Left cardiac atrium (tissue), 4 donors: Measurements from ENCODE around the gene CMSS1. TPM values are rescaled to one million over a fixed set of nuclear protein-coding genes. Genes with fewer than 3 reads are reported as not detected.

Experiments
- ATAC-seq, 2 donors: fragments of 200-7000 bp; cut with Tn5 transposase; one replicate each; pipeline ENCODE4 v1.9.1; 2020; ENCODE audit warnings: mild to moderate bottlenecking in 2 of 2, moderate library complexity in 2 of 2
- DNase-seq: peaks from one replicate; pipeline ENCODE4 v3.0.0-alpha.2; 2020
- intact Hi-C, 2 donors: fragments of 100-400 bp; cut with DNase I; formaldehyde crosslinking; loops; one replicate each; pipeline versions ENCODE4 v1.14.1 to v1.15.1; 2022 to 2023
- total RNA-seq, 2 donors: library from RNA; stranded (reverse); fragmentation: NEBNext Ultra II Directional; extraction: Animal tissue kit (Norgen Biotek cat#: 25700); gene quantifications; one replicate each; pipeline ENCODE4 v1.2.1, GENCODE V29; 2021
- donor health status: DM: no; HTN: yes; CAD: no.
- donor health status: DM: no; HTN: yes; CAD: no; lungs with severe emphysema.
- donor health status: DM: yes; HTN: yes; CAD: no.
- donor health status: Dilated cardiomyopathy.

CMSS1 gene
- total RNA-seq, 2 donors from 2014 or later: 28.7 to 33.7 TPM

GRCh38 chr3:99868311-99868646 is 50.6 kb downstream of the CMSS1 start:
- DNase-seq: no peak
- intact Hi-C loops: no loop called here
- ATAC-seq: no peak

- no peak for ATAC-seq
- intact Hi-C loops: loop anchor here (10.0 kb wide), 1 partner anchor 175 kb away; no protein-coding TSS in a partner anchor
- DNase-seq: no peak
These were observed 52.0 kb downstream of the CMSS1 start for GRCh38 chr3:99869621-99870020.

- ATAC-seq (no peak), DNase-seq (no peak)
- intact Hi-C loops: loop anchor here (10.0 kb wide), 1 partner anchor 174 kb away; no protein-coding TSS in a partner anchor
These were observed 53.0 kb downstream of the CMSS1 start for GRCh38 chr3:99870712-99871111.

- intact Hi-C loops: loop anchor here (10.0 kb wide), 1 partner anchor 173 kb away; no protein-coding TSS in a partner anchor
- no peak for ATAC-seq
- no peak for DNase-seq
These were observed 53.8 kb downstream of the CMSS1 start for GRCh38 chr3:99871231-99872045.

- intact Hi-C loops: loop anchor here (10.0 kb wide), 1 partner anchor 172 kb away; no protein-coding TSS in a partner anchor
- ATAC-seq (no peak), DNase-seq (no peak)
These were observed 55.2 kb downstream of the CMSS1 start for GRCh38 chr3:99872923-99873254.

- ATAC-seq: no peak
- intact Hi-C loops: loop anchor here (10.0 kb wide), 1 partner anchor 171 kb away; no protein-coding TSS in a partner anchor
- DNase-seq: no peak
These were observed 55.8 kb downstream of the CMSS1 start for GRCh38 chr3:99873269-99874102.

GRCh38 chr3:99874237-99875002 is 56.8 kb downstream of the CMSS1 start:
- no peak for DNase-seq
- intact Hi-C loops: loop anchor here (5.0 to 10.0 kb wide), 2 partner anchors 58 to 170 kb away; no protein-coding TSS in a partner anchor
- ATAC-seq: no peak

GRCh38 chr3:99875581-99875928 is 57.9 kb downstream of the CMSS1 start:
- no peak for DNase-seq
- peak; percentile 28 to 69 for ATAC-seq
- intact Hi-C loops: loop anchor here (5.0 to 10.0 kb wide), 2 partner anchors 57 to 169 kb away; no protein-coding TSS in a partner anchor

GRCh38 chr3:99875929-99876841 is 58.5 kb downstream of the CMSS1 start:
- intact Hi-C loops: loop anchor here (5.0 to 10.0 kb wide), 2 partner anchors 56 to 169 kb away; no protein-coding TSS in a partner anchor
- DNase-seq (peak; percentile 87), ATAC-seq (peak; percentile 95 to 97)

- DNase-seq (no peak), ATAC-seq (no peak)
- intact Hi-C loops: loop anchor here (5.0 to 10.0 kb wide), 2 partner anchors 55 to 168 kb away; no protein-coding TSS in a partner anchor
These were observed 59.4 kb downstream of the CMSS1 start for GRCh38 chr3:99877031-99877579.

- ATAC-seq: peak in 1 of 2 donors; percentile 52
- intact Hi-C loops: loop anchor here (5.0 to 10.0 kb wide), 2 partner anchors 54 to 167 kb away; no protein-coding TSS in a partner anchor
- DNase-seq: no peak
These were observed 60.3 kb downstream of the CMSS1 start for GRCh38 chr3:99878005-99878404.

- ATAC-seq: no peak
- no peak for DNase-seq
- intact Hi-C loops: loop anchor here (5.0 to 10.0 kb wide), 2 partner anchors 53 to 166 kb away; no protein-coding TSS in a partner anchor
These were observed 61.6 kb downstream of the CMSS1 start for GRCh38 chr3:99879275-99879674.

GRCh38 chr3:99881121-99881524 is 63.5 kb downstream of the CMSS1 start:
- DNase-seq (no peak), ATAC-seq (peak; percentile 56 to 63)

GRCh38 chr3:99882436-99883137 is 64.9 kb downstream of the CMSS1 start:
- intact Hi-C loops: no loop called here
- DNase-seq (no peak), ATAC-seq (no peak)

More at GRCh38 chr3:99881121-99881524, 63.5 kb downstream of the CMSS1 start:
- intact Hi-C loops: no loop called here

GRCh38 chr3:99883138-99883461 is 65.4 kb downstream of the CMSS1 start:
- intact Hi-C loops: no loop called here
- DNase-seq (no peak), ATAC-seq (no peak)

GRCh38 chr3:99883693-99884092 is 66.0 kb downstream of the CMSS1 start:
- ATAC-seq: no peak
- intact Hi-C loops: no loop called here
- no peak for DNase-seq

GRCh38 chr3:99884484-99884883 is 66.8 kb downstream of the CMSS1 start:
- ATAC-seq (no peak), DNase-seq (no peak)
- intact Hi-C loops: no loop called here
